Hematopoietic multipotent progenitor cell treated with erythropoietin and hydrocortisone succinate and interleukin-3 and kit ligand, for 4 days (in vitro differentiated cells): ENCODE data around the gene ALK.
A peak's percentile ranks its signal among the peaks of the same experiment; 100 is the strongest.

ENCODE experiments used
- DNase-seq: peaks from one replicate; pipeline ENCODE4 v3.0.0-alpha.2; 2015

ALK gene

GRCh38 chr2:29443151-29443550, 478.2 kb downstream of the ALK start:
- DNase-seq = no peak

- no peak for DNase-seq
Observed at GRCh38 chr2:29440921-29441623, 480.3 kb downstream of the ALK start.

GRCh38 chr2:29433920-29434319, 487.5 kb downstream of the ALK start:
- no peak for DNase-seq

DNA sequence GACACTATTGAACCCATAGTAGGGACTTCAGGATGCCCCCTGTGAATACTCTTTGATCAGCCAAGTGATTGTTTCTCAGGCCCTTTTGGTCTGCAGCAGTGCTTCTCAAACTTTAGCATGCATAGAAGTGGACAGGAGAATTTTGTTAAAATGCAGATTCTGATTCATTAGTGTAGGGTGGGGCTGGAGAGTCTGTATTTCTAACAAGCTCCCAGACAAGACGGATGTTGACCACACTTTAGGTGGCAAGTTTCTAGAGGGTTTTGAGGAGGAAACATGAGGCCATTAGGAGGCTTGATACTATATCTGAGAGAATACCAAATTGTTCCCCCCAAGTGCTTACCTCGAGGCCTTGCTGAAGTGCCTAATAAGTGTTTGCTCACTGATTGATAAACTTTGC, 488.3 kb downstream of the ALK start:
- no peak for DNase-seq

GRCh38 chr2:29431485-29431884, 489.9 kb downstream of the ALK start:
- no peak for DNase-seq

GRCh38 chr2:29430382-29431112, 490.8 kb downstream of the ALK start:
- DNase-seq = no peak

GRCh38 chr2:29426354-29426753, 495.0 kb downstream of the ALK start:
- no peak for DNase-seq

DNA sequence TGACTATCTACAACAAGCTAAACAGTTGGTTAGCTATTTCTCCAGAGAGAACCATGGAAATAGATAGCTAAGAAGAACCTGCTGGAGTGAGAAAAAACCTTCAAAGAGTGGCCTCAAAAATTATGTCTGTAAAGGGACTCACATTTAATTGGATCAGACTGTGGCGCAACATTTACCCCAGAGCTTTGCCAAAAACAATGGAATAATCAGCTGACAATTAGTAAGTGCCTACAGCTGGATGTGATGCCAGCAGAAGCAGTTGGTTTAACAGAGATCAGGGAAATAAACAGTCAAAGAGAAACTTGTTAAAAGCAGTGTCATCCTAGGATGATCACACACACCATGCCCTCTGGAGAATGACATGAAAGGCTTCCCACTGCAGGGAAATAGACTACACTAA, 495.5 kb downstream of the ALK start:
- DNase-seq = no peak

GRCh38 chr2:29423061-29423666, 498.2 kb downstream of the ALK start:
- DNase-seq = peak; percentile 56

DNA sequence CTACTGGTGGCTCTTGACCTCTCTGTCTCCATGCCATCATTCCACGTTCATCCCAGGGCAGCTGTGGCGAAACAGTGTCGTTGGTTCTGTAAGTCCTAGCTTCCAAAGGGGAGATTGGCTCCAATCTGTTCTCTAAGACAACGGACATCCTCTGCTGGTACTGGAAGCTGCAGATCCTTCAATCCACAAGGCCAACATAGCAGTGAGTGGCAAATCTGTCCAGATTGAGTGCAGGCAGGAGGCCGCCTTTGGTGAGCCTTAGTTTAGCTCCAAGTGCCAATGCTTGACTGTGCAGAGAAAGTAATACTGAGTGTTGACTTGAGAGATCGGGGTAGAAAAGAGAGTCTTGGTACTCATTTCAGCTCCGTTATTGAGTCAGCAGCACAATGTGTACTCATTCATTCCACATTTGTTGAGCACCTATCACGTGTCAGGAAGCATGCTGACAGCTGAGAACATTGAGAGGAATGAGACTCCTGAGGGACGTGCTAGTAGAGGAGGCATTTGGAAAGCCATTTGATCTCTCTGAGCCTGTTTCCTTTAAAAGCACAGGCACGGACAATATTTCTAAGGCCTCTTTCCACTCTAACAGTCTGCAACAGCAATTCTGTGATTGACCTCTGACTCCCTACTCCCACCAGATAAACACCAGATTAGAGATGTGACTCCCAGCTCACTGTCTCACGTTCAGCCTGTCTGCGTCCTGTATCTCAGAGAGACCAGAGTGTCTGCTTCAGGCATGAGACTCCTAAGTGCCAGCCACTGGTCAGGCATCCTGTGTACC, 500.2 kb downstream of the ALK start:
- DNase-seq = no peak

DNA sequence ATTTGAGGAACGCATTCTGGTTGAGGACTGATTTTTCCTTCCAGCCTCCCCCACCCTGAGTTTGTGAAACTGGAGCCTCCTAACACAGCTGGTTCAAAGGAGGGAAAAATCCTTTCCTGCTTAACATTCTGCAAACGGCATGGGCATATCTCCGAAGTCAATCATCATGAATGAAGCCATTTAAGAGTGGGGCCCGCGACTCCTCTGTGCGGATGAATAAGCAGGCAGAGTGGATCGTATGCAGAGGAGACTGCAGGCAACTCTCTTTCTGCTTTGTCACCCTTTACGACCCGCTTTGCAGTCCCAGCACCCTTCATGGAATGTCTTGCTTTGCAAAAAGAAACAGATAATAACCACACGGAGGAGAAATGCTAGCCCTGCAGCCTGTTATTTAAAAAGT, 500.9 kb downstream of the ALK start:
- no peak for DNase-seq

DNA sequence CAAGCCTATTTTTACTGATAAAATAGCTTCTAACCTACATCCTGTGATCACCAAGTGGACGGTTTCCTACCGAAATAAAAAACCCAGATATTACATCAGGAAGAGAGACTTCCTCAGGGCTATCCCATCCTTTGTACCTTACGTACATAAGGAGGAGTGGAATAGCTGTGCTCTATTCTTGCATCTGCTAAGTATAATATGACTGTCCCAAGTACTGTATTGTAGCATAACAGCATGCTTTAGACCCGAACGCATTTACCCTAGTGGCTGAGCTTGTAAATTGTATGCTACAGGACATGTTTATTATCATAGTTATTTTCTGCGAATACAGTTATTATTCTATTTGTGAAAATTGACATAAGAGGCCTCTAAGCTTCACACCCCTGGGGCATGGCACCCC, 503.8 kb downstream of the ALK start:
- DNase-seq = no peak

- no peak for DNase-seq
Observed at GRCh38 chr2:29412197-29412925, 509.0 kb downstream of the ALK start.

GRCh38 chr2:29405707-29406106, 515.7 kb downstream of the ALK start:
- DNase-seq = no peak

GRCh38 chr2:29405266-29405665, 516.1 kb downstream of the ALK start:
- DNase-seq = no peak

GRCh38 chr2:29401994-29402393, 519.4 kb downstream of the ALK start:
- DNase-seq = no peak

DNA sequence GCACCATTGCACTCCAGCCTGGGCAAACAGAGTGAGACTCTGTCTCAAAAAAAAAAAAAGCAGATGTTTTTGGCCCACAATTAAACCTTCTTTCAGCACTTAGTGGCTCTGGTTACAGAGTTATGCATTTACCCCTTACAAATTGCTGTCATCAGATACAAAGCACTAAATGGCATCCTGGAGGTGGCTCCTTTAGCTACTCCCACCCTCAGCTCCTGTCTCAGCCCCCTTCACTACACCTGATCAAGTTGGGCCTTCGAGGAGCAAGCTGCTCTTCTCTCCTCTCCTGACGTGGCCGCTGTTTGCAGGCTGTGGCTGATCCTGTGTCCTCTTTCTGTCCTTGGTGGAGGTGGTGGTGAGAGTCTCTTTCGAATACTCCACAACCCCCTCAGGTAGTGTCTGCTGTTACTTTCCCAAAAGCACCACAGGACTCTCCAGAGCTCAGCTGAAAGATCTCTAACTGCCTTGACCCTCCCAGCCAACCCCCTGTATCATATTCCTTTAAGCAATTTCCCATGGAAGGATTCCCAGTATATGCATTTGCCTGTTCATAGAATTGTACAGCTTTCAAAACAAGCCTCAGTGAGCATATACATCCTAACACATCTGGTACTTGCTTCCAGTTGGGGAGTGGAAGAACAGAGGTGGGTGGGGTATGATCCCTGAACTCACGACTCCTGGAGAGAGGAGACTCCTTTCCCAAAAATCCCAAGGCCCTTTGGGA, 520.3 kb downstream of the ALK start:
- DNase-seq = no peak

- DNase-seq = peak; percentile 44
Observed at GRCh38 chr2:29398384-29399237, 522.8 kb downstream of the ALK start.

GRCh38 chr2:29397713-29398112, 523.7 kb downstream of the ALK start:
- no peak for DNase-seq

DNA sequence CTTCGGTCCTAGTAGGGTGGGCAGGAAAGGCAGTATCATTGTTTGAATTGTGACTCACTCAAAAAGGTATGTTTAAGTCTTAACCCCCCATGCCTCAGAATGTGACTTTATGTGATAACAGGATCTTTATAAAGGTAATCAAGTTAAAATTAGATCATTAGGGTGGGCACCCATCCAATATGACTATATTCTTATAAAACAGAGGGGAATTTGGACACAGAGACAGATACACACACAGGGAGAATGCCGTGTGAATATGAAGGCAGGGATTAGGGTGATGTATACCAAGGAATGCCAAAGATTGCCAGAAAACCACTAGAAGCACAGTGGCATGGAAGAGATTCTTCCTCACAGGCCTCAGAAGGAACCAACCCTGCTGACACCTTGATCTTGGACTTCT, 524.3 kb downstream of the ALK start:
- DNase-seq = no peak

GRCh38 chr2:29394981-29395350, 526.4 kb downstream of the ALK start:
- DNase-seq = no peak
